NCI-H460 (cell line): ENCODE measurements around the gene PIGC. TPM values are rescaled to one million over a fixed set of nuclear protein-coding genes. Genes with fewer than 3 reads are reported as not detected.

Experiments used
- DNase-seq: peaks from one replicate; pipeline ENCODE4 v3.0.0-alpha.2; 2016; ENCODE audit warnings: low read depth; ENCODE audit errors: extremely low read depth
- total RNA-seq: library from RNA; depleted of rRNA; stranded (reverse); fragments of >200 nt; shearing (Covaris generic); gene quantifications from 2 replicates; pipeline ENCODE4 v1.2.3, GENCODE V29; 2014; rRNA removed

Gene PIGC
- total RNA-seq, 1 experiment from 2014 or later = 30.9 TPM

DNA sequence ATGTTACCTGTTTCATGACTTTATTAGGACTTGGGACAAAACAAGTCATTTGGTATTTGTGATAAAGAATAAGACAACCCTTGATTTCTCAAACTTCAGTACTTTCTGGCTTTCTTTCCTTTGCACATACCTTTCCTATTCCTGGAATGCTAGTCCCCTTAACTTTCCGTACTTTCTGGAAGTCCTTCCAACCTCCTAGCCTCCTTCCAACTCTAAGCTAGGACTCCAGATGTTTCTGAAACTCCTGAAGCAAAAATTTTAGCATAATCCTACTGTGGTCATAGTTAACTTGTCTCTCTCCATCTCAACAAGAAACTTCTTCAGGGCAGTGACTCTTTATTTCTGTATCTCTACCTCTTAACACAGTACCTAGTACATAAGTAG is 43.2 kb downstream of the PIGC start:
- DNase-seq = no peak

DNA sequence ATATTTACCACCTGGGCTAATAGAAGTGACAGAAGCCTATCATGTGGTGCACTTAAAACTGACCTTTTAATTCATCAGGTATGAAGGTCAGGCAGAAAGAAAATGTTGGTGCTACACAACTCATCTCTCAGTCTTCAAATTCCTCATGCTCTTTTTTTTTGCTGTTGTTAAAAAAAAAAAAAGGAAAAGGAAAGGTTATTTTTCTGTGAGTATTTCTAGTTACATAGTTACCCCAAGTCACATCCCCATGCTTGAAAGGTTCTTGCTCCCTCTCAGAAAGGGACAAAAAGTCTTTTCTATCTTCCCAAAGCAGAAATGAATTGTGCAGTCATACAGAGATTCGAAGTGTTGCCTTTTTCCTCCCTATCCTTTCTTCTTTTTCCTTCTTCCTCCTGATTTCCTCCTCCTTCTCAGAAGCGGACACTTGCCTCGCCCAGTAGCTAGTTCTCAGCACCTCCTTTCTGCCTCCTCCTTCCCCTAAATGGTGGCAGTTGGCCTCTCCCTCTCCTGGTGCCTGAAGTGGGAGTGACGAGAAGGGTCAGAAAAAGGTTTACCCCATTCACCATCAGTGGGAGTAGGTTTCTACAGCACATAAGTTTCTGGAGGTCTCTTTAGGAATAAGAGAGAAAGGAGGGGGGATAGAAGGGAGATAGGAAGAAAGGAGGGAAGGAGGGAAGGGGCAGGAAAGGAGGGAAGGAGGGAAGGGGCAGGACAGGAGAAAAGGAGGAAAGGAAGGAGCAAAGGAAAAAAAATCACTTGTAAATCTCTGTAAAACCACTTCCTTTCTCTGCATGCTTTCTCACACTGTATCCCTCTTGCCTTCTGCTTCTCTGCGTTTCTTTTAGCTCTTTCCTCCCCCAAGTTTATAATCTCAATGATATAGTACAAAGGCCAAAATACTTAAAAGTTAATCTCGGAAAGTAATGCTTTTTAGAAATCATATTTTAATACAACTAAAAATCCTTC is 43.8 kb downstream of the PIGC start:
- no peak for DNase-seq

DNA sequence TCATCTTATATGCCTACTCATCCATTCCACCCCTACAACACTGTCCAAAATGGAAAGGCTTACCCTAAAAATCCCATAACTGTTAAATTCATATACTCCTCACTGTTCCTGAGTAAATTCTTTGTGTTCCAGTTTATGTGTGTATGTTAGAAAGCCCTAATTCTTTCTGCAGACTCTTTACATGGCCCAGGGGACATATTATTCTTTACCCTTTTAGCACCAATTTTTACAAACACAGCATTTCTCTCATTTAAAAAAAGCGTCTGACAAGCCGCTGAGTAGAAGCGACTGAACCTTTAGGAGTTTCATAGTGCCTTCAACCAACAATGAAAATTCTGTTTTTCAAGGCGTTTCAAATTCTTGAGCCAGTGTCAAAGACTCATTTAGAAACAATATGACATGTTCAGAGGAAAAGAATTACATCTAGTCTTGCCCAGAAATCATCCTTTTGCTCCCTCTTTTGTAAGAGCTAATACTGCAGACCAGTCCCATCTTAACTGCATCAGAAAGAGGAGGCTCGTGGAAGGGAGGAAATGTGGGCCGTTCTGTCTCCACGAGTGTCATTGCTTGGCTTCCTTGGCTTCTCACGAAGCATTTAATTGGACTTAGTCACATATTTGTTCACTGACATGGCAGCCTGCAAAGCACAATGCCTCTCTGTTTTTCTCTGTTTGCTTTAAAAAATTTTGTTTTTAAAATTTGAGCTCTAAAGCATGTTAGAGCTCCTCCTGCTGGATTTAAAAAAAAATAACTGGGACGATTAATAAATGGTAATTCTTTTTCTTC is 44.7 kb downstream of the PIGC start:
- peak; percentile 90 for DNase-seq

DNA sequence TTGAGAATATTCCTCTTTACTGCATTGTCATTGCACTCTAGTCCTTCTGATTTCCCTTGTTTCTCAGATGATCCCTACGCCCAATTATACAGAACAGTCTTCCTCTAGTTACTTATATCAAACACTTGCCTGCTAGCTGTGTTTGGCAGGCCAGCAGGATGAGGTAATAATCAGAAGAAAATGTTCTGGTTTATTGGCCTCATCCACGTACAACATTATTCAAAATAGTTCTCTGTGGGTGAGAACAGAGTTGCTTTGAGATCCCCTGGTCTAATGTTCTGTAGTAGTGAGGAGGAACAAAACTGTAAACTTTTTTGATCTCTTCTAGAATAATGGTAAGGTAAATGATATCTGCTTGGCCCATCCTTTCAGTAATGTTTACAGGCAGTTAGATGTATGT is 45.7 kb downstream of the PIGC start:
- no peak for DNase-seq

DNA sequence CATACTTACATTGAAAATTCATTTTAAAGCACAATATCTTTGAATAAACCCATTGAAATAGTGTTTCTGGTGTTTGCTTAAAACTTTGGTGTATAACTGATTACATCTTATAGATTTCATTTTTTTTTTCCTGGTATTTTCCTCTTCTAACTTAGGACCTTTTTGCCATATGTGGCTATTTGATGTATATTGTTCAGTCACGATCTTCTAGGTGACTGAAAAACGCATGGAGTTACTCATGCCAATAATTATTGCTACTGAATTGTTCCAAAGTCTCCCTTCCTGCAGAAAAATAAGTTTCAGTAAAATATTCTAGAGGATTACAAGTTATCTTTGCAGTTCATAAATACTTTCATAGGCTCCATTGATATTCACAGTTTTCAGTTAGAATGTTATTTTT is 46.2 kb downstream of the PIGC start:
- DNase-seq = no peak

DNA sequence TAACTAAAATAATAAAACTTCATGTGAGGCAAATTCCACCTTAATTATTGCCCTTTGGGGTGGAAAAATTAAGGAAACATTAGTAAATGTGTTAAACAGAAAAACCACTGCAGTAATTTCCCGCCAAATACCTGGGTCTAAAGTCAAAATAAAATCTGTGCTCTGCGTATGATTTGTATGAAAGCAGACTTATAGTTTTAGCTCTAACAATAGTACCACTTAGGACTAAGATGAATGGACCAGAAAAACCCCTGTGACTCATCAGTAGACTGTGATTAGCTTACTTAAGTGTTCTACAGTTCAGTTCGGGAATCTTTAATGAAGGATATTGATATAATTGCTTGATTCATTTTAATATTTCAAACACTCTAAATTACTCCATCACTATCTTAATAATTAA is 46.6 kb downstream of the PIGC start:
- DNase-seq = no peak

DNA sequence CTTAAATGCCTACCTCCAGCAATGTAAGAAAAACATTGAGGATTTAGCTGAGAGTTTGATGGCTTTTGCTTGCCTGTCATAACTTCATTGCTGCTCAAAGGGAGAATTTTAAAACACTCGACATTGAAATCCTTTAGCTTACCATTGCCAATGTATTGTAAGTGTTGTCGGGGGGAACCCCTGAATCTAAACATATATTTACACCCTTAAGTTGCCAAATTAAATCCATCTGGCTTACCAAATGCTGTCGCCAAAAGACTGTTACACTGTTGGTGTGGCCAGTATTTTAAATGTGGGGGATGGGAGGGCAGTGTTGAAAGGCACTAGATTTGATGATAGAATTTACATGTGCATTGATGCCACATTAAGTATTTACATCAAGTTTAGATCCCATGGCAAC is 48.3 kb downstream of the PIGC start:
- DNase-seq = no peak

DNA sequence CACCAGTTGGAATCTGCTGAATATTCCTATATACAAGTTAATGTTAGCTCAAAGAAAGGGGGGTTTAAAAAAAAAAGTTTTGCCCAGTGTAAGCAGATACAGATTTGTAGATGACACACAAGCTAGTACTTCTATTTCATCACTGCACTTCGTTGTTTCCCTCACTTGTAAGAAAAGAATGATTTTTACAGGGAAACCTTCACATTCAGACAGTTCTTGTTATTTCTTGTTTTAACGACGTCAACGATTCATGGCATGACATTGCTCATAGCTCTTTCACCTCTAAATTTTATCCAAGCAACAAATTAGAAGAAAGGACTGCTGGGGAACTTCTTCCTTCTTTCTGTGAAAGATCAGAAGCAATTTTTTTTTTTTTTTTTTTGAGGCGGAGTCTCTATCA is 49.1 kb downstream of the PIGC start:
- DNase-seq = no peak

DNA sequence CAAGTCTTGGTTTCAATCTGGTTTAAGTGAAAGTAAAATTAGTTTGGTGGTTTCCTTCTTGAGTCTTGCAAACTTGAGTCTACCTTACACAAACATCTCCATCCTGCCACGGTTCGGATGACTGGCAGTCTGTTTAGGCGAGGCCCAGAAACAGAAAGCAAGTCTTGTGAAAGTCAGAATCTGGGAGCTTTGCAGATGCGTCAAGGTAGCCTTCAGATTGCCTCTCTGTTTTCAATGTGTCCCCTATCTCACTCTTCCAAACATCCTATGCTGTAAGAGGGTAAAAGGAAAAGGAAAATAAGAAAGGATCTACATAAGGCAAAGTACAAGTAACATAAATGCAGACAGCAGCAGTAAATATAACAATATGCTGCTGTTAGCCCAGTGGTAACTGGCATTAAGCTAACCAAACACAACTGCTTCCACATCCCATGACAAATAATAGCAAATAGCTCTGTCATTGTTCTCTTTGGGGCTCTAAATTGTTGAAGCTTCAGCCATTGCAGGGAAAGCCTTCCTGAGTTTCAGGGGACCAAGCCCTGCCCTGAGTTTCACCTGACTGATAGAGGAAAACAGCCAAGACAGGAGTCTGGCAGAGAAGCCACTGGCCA is 49.6 kb downstream of the PIGC start:
- DNase-seq = peak; percentile 16

DNA sequence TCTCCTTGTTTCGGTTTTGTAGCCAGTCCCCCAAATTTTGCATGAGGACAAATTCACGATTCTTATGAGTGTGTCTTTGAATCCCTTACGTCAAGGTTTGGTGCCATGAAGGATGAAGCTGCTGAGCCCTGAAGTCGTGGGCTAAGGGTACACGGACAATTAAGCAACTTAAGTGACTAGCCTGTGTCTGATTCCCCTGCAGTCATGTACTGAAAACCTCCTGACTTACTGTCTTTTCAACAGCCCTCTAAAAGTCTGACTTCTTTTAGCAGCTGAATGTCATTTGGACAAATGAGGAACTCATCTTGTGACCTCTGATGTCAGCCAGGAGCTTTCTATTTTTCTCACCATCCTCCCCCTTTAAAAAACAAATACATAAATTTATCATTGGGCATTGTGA is 50.5 kb downstream of the PIGC start:
- DNase-seq = no peak

DNA sequence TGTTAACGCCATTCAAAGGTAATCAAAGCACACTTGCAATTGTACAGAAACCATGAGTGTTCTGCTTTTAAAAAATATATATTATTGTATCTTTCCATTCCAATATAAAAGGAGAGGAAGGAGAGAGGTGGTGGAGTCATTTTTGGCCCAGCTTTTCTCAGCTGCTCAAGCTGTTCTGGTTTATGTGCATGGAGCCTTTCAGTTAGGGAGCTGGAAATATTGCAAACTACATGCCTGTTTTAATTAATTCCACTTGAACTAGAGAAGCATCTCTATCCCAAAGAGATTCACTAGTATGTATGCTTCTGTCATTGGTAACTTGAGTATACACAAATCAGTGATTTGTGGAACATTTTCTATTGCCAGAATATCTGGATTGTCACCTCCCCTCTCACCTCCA is 51.9 kb downstream of the PIGC start:
- no peak for DNase-seq

Other genes starting within 250 kb of the PIGC start
- gene C1orf105, start 23.4 kb downstream of the PIGC start, total RNA-seq = not detected in 2 replicates
- gene SUCO, start 89.1 kb upstream of the PIGC start, total RNA-seq = 26.5 and 27.7 TPM in 2 replicates
- gene FASLG, start 215.0 kb upstream of the PIGC start, total RNA-seq = not detected in 2 replicates